Activated gamma-delta T cell treated with Interleukin-2 at 50 U/mL for 16 hours (primary cell): Measurements from ENCODE around the gene TRHDE.
"Not testable (repeated sequence)": the region's sequence is repeated elsewhere in the genome, so short reads cannot be mapped to it uniquely, and the experiment has no call there.

Experiments used
- DNase-seq: peaks from one replicate; pipeline ENCODE4 v3.0.0-alpha.2; 2020

Gene TRHDE

GRCh38 chr12:72448089-72448488 is 175.9 kb downstream of the TRHDE start:
- no peak for DNase-seq

DNA sequence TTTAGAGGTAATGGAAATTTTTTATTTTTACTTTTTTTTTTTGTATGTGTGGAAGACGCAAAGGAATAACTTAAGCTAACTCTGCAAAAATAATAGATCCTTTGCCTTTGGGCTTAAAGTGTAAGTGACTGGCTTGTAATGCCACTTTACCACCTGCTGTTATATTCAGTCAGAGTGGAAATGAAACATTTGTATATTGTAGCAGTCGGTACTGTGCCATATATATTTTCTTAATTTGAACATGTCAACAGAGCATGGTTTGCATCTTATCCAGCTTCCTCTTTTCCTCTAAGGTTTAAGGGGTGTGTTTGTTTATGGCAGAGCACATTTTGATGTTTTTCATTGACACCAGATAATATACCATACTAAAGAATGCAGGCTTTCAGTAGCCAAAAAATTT is 176.6 kb downstream of the TRHDE start:
- DNase-seq = no peak

GRCh38 chr12:72453066-72453465 is 180.9 kb downstream of the TRHDE start:
- DNase-seq = no peak

DNA sequence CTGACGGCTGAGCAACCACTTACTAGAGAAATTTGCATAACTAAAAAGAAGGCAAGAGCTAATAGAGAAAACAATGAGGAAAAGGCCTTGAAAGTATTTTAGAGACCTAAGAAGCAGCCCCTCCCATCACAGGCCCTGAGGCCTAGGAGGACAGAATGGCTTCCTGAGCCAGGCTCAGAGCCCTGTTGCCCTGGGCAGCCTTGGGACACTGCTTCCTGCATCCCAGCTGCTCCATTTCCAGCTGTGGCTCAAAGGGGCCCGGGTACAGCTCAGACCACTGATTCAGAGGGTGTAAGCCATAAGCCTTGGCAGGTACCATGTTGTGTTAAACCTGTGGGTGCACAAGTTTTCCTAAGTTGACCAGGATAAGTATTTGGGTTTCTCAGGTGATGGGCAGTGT is 181.4 kb downstream of the TRHDE start:
- no peak for DNase-seq

DNA sequence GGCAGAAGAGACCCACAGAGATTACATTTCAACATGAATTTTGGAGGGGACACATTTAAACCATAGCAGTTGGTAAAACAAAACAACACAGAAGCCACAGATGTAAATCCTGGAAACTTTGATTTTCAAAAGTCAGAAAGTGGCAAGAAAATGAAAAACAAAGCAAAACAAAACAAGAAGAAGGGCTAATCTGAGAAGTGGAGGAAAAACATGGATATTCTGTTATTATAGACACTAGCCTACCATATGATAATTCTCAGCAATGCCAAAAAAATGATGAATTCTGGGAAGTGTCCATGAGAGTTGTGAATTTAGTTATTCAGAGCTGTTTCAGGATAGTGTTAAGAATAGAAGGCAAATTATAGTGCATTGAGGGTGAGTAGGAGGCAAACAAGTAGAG is 192.3 kb downstream of the TRHDE start:
- DNase-seq = no peak

DNA sequence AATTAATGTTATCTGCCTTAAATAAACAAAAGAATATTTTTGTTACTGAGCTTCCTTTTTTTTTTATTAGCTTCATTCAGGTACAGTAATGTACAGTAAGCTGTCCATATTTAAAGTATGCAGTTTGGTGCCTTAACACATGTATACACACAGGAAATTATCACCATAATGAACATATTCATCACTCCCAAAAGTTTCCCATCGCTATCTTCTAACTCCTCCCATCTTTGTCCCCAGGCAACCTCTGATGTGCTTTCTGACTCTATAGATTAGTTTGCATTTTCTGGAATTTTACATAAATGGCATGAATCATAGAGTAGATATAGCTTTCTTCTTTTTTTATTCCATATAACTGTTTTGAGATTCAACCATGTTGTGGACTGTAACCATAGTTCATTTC is 193.0 kb downstream of the TRHDE start:
- no peak for DNase-seq

DNA sequence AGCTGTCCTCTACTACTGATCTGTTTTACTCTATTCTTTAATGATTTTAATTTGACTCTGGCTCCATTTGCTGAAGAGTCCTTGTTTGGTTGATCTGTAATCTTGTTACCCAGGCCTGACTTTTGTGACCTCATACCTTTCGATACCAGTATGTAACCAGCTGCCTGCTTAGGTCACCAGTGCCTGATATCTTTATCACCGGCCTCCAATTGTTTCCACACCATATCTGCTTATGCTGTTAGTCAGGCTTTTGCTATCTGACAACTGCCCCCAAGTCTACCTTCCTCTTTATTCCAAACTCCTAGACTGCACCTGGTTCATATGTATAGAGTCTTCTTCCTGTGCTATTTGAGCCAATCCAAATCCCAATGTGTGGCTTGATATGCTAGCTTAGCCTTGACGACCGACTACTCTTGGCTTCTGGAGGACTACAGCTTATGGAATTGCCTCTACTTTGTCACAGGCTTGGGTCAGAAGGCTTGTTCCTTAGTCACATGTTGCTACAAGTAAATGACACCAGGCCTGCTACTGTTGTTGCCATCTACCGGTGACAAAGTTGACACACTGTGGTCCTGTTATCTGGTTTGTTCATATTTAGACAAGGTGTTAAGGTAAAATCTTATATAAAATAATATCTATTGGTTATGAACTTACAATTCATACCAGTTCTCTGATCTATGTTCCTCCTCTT is 193.9 kb downstream of the TRHDE start:
- no peak for DNase-seq

- no peak for DNase-seq
Measured at GRCh38 chr12:72467985-72468384, 195.8 kb downstream of the TRHDE start.

DNA sequence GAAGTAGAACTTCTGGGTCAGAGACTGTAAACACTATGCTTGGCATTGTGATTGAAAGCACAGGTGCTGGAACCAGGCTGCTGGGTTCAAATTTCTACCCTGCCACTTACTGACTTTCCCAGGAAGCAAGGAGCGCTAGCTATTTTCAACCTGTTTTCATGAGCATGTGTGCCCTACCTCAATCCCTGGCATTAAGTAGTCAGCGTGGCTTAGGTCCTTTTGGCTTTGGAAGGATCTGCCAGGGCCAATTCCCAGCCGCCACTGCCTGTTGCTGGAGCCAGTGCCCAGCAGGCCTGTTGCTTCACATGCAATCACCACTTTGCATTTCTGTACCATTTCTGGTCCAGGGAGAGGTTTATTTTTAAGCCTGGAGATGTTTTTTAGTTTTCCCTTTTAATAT is 196.3 kb downstream of the TRHDE start:
- no peak for DNase-seq

GRCh38 chr12:72471806-72472205 is 199.6 kb downstream of the TRHDE start:
- DNase-seq = no peak

DNA sequence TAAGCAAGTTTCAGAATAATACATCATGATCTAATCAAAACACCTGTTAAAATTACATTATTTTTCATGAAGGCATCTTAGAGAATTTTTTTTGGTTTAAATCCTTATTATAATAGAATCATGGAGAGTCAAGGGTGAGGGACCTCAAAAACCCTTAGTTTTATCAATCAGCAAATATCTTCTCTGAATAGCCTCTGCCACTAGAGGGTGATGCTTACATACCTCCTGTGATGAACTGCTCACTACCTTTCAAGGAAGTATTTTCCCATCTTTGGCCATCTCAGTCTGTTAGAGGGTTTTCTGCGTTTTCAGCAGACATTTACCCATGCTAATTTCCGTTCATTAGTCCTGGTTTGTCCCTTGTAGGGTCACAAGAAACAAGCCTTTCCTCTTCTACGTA is 200.2 kb downstream of the TRHDE start:
- DNase-seq = no peak

- DNase-seq = no peak
Measured at GRCh38 chr12:72476301-72476700, 204.1 kb downstream of the TRHDE start.

DNA sequence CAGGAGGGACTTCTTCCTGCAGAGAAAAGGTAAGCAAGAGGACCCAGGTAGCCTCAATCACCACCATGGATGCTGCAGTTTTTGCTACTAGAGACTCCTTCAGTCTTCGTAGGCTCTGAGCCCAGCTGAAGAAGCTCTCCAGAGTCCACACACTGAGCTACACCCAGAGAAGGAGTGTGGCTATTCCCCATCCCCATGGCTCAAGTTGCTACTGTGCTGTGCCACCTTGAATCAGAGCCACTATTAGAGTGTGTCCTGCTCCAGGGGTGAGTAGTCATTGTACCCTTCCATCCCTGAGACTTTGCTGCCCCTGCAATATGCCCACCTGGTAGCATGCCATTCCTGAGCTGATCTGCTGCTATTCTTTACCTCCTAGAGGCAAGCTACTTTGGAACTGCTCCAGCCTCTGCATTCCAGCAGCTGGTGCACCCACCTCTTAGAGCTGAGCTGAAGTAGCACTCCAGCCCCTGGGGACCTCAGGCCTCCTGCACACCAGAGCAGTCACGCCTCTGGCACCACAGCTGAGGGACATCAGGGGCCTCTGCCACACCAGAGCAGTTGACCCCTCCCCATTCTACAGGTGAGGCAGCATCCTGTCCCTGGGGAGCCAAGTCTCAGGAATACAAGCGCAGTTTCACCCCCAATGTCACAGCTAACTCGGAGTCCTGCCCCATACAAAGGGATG is 213.0 kb downstream of the TRHDE start:
- DNase-seq = no peak

DNA sequence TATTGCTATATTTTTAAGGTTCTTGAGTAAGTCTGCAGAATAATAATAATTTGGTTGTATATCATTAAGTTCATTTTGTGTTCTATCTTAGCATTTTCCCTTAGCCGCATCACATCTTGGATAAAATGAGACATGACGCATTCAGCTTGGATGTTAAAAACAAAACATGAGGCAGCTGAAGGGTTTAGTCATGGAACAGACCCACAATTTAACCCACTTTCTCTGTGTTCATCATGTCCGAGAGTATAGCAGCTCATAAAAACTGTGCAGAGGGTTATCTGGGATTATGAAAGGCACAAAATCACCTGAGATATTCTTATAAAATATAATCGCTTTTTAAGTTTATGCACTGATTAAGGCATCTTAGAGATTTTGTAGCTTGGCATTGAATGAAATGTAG is 219.3 kb downstream of the TRHDE start:
- no peak for DNase-seq

GRCh38 chr12:72493407-72493806 is 221.2 kb downstream of the TRHDE start:
- DNase-seq = no peak

GRCh38 chr12:72498354-72498753 is 226.2 kb downstream of the TRHDE start:
- DNase-seq = no peak

- no peak for DNase-seq
Measured at GRCh38 chr12:72499244-72499643, 227.1 kb downstream of the TRHDE start.

GRCh38 chr12:72502546-72502945 is 230.4 kb downstream of the TRHDE start:
- DNase-seq = no peak

DNA sequence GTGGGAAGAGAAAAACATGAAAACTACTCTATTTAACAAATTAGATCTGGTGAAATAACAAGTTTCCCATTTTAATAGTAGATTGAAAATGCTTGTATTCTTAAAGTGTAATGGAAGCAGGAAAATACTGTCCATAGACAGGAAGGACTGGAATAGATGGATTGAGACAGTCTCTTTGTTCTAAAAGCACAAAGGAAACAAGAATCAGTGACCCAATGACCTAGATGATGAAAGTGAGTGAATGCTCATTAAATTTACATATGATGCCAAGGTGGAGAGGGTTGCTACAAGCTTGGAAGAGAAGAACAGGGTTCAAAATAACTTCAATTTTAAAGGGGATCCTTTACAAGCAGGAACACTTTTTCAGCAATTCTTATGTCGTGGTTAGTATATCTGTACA is 233.1 kb downstream of the TRHDE start:
- DNase-seq = no peak

DNA sequence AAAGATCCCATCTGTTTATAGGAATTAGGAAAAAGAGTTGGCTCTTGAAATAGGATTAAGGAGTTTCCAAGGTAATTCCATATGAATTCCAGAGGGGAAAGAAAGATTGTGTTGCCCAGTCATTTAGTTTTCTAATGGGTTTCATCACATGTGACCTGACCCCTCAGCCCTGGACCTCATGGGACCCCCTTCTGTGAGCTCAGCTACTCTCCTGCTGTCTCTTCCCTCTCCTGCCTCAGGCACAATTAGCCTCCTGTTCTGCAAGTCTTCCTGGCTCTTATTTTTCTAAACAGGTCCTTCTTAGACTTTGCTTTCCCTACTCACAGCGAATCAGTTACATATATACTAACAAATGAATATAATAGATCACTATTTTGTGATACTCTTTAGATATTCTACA is 237.7 kb downstream of the TRHDE start:
- DNase-seq = no peak

- DNase-seq = no peak
Measured at GRCh38 chr12:72510772-72511171, 238.6 kb downstream of the TRHDE start.

GRCh38 chr12:72511498-72511897 is 239.3 kb downstream of the TRHDE start:
- DNase-seq = no peak

DNA sequence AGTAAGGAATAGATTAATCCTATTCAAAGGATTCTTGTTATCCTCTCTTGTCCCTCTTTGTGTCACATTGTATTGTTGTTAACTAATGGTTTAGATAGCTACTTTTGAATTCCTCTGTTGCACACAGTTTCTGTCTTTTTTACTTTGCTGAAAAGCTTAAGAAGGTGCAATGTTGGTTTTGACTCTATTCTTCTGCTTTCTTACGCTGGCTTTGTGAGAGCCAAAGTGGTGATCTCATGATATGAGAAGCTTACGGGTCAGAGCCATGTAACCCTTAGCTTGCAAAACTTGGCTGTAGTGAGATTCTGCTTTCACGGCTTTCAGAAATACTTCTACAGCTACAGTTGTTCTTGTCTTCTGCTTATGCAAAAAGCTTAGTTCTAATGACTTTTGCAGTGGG is 239.7 kb downstream of the TRHDE start:
- DNase-seq = no peak

- DNase-seq = not testable (repeated sequence)
Measured at GRCh38 chr12:72520044-72520678, 248.0 kb downstream of the TRHDE start.
